GM10266 (cell line): ENCODE results near the gene SLC38A2.

ENCODE experiments used
- DNase-seq: peaks from one replicate; pipeline ENCODE4 v3.0.0; 2012; ENCODE audit errors: extremely low spot score
- CTCF ChIP-seq: IDR thresholded peaks from 2 replicates; pipeline ENCODE4 v1.5.1; 2012; ENCODE audit warnings: mild to moderate bottlenecking, low read depth; ENCODE audit not compliant: control insufficient read depth, insufficient read depth; ENCODE audit errors: missing control alignments

Gene SLC38A2

GRCh38 chr12:46369095-46369473 lies 3.5 kb downstream of the SLC38A2 start:
- TF ChIP-seq CTCF, result no peak
- no peak for DNase-seq

- no peak for TF ChIP-seq CTCF
These were observed 3.9 kb downstream of the SLC38A2 start for GRCh38 chr12:46368684-46369083.

GRCh38 chr12:46368138-46368537 lies 4.4 kb downstream of the SLC38A2 start:
- TF ChIP-seq CTCF, result no peak
- no peak for DNase-seq

More at GRCh38 chr12:46368684-46369083, 3.9 kb downstream of the SLC38A2 start:
- no peak for DNase-seq

- TF ChIP-seq CTCF, result no peak
- DNase-seq, result no peak
These were observed 5.1 kb downstream of the SLC38A2 start for GRCh38 chr12:46367351-46368029.

- no peak for DNase-seq
- TF ChIP-seq CTCF, result no peak
These were observed 5.8 kb downstream of the SLC38A2 start for GRCh38 chr12:46366771-46367170.

GRCh38 chr12:46365951-46366379 lies 6.6 kb downstream of the SLC38A2 start:
- no peak for TF ChIP-seq CTCF
- no peak for DNase-seq

- no peak for TF ChIP-seq CTCF
- DNase-seq, result no peak
These were observed 7.6 kb downstream of the SLC38A2 start for GRCh38 chr12:46364777-46365580.
